Measurements from ENCODE around the gene CDC6.

GRCh38 chr17:40297511-40297910, 9.8 kb downstream of the CDC6 start:
- TF ChIP-seq, protein P1, sequence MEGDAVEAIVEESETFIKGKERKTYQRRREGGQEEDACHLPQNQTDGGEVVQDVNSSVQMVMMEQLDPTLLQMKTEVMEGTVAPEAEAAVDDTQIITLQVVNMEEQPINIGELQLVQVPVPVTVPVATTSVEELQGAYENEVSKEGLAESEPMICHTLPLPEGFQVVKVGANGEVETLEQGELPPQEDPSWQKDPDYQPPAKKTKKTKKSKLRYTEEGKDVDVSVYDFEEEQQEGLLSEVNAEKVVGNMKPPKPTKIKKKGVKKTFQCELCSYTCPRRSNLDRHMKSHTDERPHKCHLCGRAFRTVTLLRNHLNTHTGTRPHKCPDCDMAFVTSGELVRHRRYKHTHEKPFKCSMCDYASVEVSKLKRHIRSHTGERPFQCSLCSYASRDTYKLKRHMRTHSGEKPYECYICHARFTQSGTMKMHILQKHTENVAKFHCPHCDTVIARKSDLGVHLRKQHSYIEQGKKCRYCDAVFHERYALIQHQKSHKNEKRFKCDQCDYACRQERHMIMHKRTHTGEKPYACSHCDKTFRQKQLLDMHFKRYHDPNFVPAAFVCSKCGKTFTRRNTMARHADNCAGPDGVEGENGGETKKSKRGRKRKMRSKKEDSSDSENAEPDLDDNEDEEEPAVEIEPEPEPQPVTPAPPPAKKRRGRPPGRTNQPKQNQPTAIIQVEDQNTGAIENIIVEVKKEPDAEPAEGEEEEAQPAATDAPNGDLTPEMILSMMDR (conservative IDR thresholded peaks at IDR 0.05), result no peak
- TF ChIP-seq ZFX (IDR thresholded peaks at IDR 0.05), result no peak
